K562 (cell line): ENCODE measurements around the gene SLAIN1.

Source experiments
- PHF8 ChIP-seq: fragments of 200-600 bp; sonication (generic); IDR thresholded peaks from 2 replicates; pipeline ENCODE4 v1.6.1; 2012; ENCODE audit warnings: mixed run types, mild to moderate bottlenecking, inconsistent platforms, low read length, moderate library complexity, borderline replicate concordance
- POLR2AphosphoS2 ChIP-seq: IDR thresholded peaks from 2 replicates; pipeline ENCODE4 v1.6.1; 2012; ENCODE audit warnings: low read length, improper control_type of control experiment
- TAF1 ChIP-seq: IDR thresholded peaks from 2 replicates; pipeline ENCODE4 v1.6.1; 2011; ENCODE audit warnings: mild to moderate bottlenecking, low read length, moderate library complexity; ENCODE audit not compliant: insufficient read depth, control insufficient read depth, severe bottlenecking; ENCODE audit errors: extremely low read depth
- TCF7L2 ChIP-seq: fragments of 150-350 bp; IDR thresholded peaks from 2 replicates; pipeline ENCODE4 v1.6.1; 2016; ENCODE audit warnings: low read depth, mild to moderate bottlenecking, low read length, moderate library complexity
- ZNF175 ChIP-seq: fragments of 200-800 bp; sonication (Bioruptor generic); IDR thresholded peaks from 2 replicates; pipeline ENCODE4 v1.6.1; 2016; ENCODE audit warnings: low read depth, mild to moderate bottlenecking, missing genetic modification characterization, missing compliant biosample characterization

GRCh38 chr13:77678691-77679235 is 18.7 kb upstream of the SLAIN1 start:
- no peak for TF ChIP-seq TAF1
- no peak for TF ChIP-seq ZNF175 (CRISPR knock-in tag)
- TF ChIP-seq POLR2AphosphoS2 = no peak
- TF ChIP-seq TCF7L2 = no peak
- no peak for TF ChIP-seq PHF8
